ENCODE data around the gene CAPZA1.
A peak's percentile ranks its signal among the peaks of the same experiment; 100 is the strongest.

CAPZA1 gene

DNA sequence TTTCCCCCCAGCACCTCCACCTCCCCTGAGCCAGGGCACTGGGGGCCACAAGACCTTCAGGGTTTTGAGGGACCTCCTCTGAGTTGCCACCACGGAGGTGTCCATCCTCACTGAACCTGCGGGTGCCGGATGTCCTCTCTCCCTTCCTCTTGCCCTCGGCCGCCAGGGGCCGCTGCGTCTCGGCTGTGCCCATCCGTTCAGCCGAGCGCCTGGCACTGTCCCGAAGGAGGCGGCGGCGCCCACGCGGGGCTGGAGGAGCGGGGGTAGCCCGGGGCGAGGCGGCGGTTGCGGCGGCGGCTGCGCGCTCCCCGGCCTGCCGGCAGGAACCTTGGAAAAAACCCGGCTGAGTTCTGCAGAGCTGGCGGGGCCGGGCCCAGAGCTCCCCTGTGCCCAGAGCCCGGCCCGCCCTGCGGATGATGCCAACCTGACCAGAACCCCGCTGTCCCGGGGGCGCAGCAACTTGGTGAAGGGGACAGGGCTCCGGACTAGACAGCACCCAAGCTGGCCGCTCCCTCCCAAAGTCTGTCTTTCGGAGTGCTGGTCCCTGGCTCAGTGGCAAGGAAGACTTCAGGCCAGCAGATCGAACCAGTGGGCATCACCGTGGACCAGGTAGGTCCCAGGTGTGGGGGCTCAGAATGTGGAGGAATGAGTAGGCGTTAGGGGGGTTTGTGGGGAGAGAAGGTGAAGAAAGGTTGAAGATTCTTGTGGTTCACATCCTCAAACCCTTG is 99.2 kb downstream of the CAPZA1 start:
- H3K9me3 ChIP-seq (ENCODE audit: insufficient read depth, low read length): no peaks in the 10 kb centered on the region
- H3K4me2 ChIP-seq (ENCODE audit: low read length): peak overlapping the region; percentile 76
- TF ChIP-seq EZH2phosphoT487 (IDR thresholded peaks at IDR 0.05; ENCODE audit: low read depth): no peak
- TF ChIP-seq, protein P1, sequence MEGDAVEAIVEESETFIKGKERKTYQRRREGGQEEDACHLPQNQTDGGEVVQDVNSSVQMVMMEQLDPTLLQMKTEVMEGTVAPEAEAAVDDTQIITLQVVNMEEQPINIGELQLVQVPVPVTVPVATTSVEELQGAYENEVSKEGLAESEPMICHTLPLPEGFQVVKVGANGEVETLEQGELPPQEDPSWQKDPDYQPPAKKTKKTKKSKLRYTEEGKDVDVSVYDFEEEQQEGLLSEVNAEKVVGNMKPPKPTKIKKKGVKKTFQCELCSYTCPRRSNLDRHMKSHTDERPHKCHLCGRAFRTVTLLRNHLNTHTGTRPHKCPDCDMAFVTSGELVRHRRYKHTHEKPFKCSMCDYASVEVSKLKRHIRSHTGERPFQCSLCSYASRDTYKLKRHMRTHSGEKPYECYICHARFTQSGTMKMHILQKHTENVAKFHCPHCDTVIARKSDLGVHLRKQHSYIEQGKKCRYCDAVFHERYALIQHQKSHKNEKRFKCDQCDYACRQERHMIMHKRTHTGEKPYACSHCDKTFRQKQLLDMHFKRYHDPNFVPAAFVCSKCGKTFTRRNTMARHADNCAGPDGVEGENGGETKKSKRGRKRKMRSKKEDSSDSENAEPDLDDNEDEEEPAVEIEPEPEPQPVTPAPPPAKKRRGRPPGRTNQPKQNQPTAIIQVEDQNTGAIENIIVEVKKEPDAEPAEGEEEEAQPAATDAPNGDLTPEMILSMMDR (IDR thresholded peaks at IDR 0.05; ENCODE audit: low read depth, low read length): peak; percentile 70
- H3K27ac ChIP-seq (ENCODE audit: low read length): no peak overlapping the region
- no peak overlapping the region for H3K9ac ChIP-seq (ENCODE audit: low read length)
- no peaks in the 10 kb centered on the region for H3K36me3 ChIP-seq (replicated peaks; ENCODE audit: low read depth, low read length)
- no peak overlapping the region for H2AFZ ChIP-seq (ENCODE audit: low read depth, low read length)
- H3K79me2 ChIP-seq (ENCODE audit: low read length): no peaks in the 10 kb centered on the region
- H3K27me3 ChIP-seq (ENCODE audit: low read depth, low read length): peaks cover 7% of the 10 kb centered on the region; the same call in 1 of the 2 replicates
- H4K20me1 ChIP-seq (ENCODE audit: insufficient read depth, low read length): no peaks in the 10 kb centered on the region
- peak overlapping the region; percentile 66 for H3K4me3 ChIP-seq (ENCODE audit: low read length)
- peaks cover 29% of the 10 kb centered on the region for H3K4me1 ChIP-seq (ENCODE audit: low read length)

DNA sequence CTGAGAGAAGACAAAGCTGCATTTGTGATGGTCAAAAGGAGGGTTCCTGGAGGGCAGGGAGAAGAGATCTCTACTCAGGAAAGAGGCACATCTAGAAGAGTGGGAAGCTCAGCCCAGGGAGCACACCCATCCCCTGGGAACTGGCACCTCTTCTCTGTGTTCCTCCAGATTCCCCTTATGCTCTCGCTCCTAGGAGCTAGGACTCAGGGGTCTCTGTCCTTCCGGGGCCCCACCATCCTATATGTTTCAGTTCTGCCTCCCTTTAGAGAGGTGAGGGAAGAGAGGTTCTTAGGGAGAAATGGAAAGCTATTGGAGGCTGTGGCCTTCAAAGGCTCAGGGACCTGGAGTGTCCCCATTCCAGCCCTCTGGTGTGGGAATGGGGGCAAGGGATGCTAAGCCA is 100.1 kb downstream of the CAPZA1 start:
- Histone ChIP-seq H3K4me2 (ENCODE audit: low read length) (no peak overlapping the region), H3K9ac (ENCODE audit: low read length) (no peak overlapping the region), H2AFZ (ENCODE audit: low read depth, low read length) (no peak overlapping the region), H3K4me3 (ENCODE audit: low read length) (no peak overlapping the region), H3K27me3 (ENCODE audit: low read depth, low read length) (peaks cover 7% of the 10 kb centered on the region; the same call in 1 of the 2 replicates), H4K20me1 (ENCODE audit: insufficient read depth, low read length) (no peaks in the 10 kb centered on the region), H3K36me3 (replicated peaks; ENCODE audit: low read depth, low read length) (no peaks in the 10 kb centered on the region), H3K27ac (ENCODE audit: low read length) (no peak overlapping the region), H3K79me2 (ENCODE audit: low read length) (no peaks in the 10 kb centered on the region), H3K4me1 (ENCODE audit: low read length) (peaks cover 25% of the 10 kb centered on the region), H3K9me3 (ENCODE audit: insufficient read depth, low read length) (no peaks in the 10 kb centered on the region)
- no peak for TF ChIP-seq EZH2phosphoT487 (IDR thresholded peaks at IDR 0.05; ENCODE audit: low read depth)
- TF ChIP-seq, protein P1 (IDR thresholded peaks at IDR 0.05; ENCODE audit: low read depth, low read length): no peak

DNA sequence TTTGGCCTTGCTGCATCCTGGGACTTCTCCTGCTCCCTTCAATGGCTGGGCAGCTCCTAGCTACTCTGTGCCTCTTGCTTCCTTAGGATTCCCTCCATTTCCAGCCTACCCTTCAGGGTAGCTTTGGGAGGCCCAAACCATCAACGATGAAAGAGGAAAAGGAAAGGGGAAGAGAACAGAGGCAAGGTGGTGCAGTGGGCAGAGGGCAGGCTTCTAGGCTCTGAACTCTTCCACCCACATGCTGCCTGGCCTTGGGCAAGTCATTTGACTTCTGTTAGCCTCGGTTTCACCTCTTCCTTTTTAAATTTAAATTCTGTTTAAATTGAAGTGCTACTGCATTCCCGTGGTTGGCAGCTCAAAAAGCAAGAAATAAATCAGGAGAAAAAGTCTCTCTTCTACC is 101.2 kb downstream of the CAPZA1 start:
- Histone ChIP-seq H3K4me3 (ENCODE audit: low read length) (no peak overlapping the region), H3K4me2 (ENCODE audit: low read length) (no peak overlapping the region), H2AFZ (ENCODE audit: low read depth, low read length) (no peak overlapping the region), H3K4me1 (ENCODE audit: low read length) (peaks cover 25% of the 10 kb centered on the region), H3K36me3 (replicated peaks; ENCODE audit: low read depth, low read length) (no peaks in the 10 kb centered on the region), H4K20me1 (ENCODE audit: insufficient read depth, low read length) (no peaks in the 10 kb centered on the region), H3K9ac (ENCODE audit: low read length) (no peak overlapping the region), H3K27ac (ENCODE audit: low read length) (no peak overlapping the region), H3K9me3 (ENCODE audit: insufficient read depth, low read length) (no peaks in the 10 kb centered on the region), H3K79me2 (ENCODE audit: low read length) (no peaks in the 10 kb centered on the region), H3K27me3 (ENCODE audit: low read depth, low read length) (peaks cover 7% of the 10 kb centered on the region; the same call in 1 of the 2 replicates)
- no peak for TF ChIP-seq EZH2phosphoT487 (IDR thresholded peaks at IDR 0.05; ENCODE audit: low read depth)
- TF ChIP-seq, protein P1 (IDR thresholded peaks at IDR 0.05; ENCODE audit: low read depth, low read length): no peak

Measured in OCI-LY3 (cell line).